8988T (cell line): ENCODE measurements around the gene SMYD3.
A peak's percentile ranks its signal among the peaks of the same experiment; 100 is the strongest.

Experiments used
- DNase-seq: peaks from one replicate; pipeline ENCODE4 v3.0.0; 2011

SMYD3 gene

DNA sequence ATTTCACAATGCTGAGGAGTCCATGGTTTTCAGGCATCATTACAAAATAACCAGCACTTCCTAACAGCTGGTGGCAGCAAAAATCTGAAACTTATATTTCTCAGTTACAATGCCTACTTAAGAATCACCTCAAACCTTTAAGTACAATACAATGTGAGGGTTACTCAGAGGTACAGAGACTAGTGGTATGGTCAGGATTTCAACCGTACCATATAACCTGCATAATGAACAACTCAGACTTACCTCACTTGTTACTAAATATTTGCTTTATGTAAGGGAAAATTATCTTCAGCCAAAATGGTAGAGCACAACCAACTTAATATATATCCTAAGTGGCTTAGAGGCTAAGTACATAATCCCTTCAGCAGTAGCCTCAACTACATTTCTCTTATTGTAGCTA is 344.5 kb downstream of the SMYD3 start:
- no peak for DNase-seq

GRCh38 chr1:246161626-246162025 is 345.5 kb downstream of the SMYD3 start:
- no peak for DNase-seq

- DNase-seq: no peak
Measured at GRCh38 chr1:246160905-246161304, 346.2 kb downstream of the SMYD3 start.

- no peak for DNase-seq
Measured at GRCh38 chr1:246160374-246160773, 346.7 kb downstream of the SMYD3 start.

GRCh38 chr1:246159279-246160227 is 347.5 kb downstream of the SMYD3 start:
- DNase-seq: no peak

GRCh38 chr1:246158131-246158530 is 348.9 kb downstream of the SMYD3 start:
- no peak for DNase-seq

- no peak for DNase-seq
Measured at GRCh38 chr1:246157516-246157915, 349.6 kb downstream of the SMYD3 start.

DNA sequence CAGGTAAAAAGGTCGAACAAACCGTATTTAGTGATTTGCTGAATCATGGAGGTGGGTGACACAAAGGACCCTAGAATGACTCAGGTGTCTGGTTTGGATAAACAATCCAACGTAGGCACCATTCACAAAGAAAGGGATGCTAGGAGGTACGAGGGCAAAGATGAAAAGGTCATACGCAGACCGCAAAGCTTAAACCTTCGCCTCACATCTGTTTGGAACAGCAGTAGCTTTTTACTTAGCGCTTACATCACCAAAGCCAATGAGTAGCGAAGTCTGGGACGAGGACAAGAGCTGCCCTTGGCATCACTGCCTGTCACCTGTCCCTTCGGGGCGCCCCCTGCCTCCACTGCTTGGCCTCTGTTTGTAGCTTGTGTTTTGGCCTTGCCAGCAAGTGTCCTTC is 350.2 kb downstream of the SMYD3 start:
- no peak for DNase-seq

DNA sequence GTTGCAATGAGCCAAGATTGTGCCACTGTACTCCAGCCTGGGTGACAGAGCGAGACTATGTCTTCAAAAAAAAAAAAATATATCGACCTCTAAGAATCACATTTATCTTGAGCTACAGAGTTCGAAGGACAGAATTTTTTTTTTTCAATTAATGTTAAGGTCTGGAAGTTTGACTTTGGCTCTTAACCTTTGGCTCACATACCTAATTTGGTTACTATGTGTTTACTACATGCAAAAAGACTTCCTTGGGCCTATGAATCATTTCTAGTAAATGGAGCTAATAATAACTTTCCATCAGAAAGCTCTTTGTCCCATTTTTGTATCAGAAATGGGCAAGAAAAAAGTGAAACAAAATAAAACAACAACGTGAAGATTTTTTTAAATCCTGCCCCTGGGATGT is 351.2 kb downstream of the SMYD3 start:
- no peak for DNase-seq

DNA sequence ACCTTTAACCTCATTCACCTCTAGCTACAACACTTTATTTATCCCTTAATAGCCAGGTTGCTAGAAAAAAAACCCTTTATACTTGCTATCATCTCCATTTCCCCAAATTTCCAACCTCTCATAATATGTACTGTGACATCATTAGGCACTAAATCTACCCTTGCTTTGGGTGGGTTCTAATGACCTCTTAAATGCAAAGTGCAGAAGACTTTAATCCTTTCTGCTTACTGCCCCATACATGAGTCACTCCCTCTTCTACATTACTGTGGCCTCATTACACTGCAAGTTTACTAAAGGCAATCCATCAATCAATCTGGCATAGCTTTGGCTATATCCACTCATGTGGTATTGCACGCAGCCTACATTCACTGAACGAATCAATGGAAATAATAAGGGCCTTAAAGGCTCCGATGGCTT is 353.3 kb downstream of the SMYD3 start:
- DNase-seq: no peak

GRCh38 chr1:246152986-246153431 is 354.1 kb downstream of the SMYD3 start:
- DNase-seq: no peak

DNA sequence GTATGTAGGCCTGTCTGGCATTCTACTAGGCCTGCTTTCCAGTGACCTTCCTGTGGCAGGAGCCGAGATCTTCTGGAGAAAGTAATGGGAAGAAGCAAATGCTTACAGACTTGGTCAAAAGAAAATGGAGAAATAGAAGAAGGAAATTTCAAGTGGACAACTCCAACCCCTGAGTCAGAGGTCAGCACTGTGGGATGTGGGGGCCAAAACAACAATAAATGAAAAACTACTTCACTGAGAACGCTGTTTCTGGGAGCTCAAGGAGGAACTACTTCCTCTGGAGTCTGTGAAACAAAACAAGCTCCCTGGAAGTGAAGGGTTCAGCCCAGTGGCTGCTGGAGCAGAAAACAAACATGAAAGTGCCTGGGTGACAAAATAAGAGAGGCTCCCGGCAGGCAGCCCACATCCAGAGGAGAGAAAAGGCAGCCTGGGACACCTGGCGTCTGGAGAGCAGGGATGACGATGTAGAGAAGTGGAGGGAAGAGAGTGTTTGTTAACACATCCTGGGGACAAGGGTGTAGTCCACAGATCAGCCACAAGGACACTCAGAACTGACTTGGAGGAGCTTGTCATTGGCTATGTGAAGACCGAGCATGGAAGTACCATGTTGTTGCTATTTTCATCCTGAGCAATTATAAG is 355.2 kb downstream of the SMYD3 start:
- no peak for DNase-seq

DNA sequence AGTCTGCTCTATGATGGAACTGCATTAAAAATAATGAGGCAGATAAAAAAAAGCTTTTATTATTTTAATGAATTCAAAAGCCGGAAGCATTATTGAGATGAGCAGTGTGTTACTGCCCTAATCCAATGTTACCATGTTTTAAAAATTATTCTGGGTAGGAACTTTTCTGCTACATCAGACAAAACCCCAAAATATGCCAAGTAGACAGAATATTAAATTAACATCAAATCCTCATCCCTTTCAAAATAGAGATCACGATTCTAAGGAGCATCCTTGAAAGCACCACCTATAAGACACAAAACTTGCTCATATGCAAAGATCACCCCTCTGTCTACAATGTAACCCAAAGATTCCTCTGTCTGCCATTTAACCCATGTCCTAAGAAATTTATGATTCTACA is 357.5 kb downstream of the SMYD3 start:
- DNase-seq: no peak

GRCh38 chr1:246147524-246148461 is 359.3 kb downstream of the SMYD3 start:
- no peak for DNase-seq

DNA sequence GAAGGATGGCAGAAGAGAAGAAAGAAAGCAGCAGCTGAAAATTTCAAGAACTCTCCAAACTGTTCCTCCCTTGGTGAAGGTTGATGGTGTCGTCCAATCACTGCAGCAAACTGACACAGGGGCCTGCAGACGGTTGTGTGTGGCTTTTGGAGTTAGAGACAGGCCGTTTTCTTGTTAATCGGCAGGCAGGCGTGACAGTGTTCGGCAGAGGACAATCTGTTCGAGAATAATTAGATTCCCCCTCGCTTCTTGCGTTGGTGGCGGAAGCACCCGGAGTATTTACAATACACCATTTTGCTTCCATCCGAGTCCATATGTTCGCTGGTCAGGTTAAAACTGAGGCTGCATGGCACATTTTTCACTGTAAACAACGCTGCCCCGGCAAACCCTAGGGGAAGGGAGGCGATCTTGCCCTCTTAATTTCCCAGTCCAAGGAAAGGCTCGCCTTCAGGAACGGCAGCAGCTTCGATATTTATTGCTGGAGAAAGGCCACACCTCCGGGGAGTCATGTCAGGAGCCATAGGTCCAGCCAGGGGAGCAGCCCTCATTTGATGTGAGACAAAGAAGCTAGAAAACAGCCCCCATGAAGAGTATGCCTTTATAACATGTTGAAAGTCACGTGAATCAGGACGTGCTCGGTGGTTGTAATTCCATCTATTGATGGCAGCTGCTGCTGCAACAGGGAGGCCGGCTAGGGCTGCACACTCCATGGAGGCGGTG is 360.1 kb downstream of the SMYD3 start:
- DNase-seq: no peak

DNA sequence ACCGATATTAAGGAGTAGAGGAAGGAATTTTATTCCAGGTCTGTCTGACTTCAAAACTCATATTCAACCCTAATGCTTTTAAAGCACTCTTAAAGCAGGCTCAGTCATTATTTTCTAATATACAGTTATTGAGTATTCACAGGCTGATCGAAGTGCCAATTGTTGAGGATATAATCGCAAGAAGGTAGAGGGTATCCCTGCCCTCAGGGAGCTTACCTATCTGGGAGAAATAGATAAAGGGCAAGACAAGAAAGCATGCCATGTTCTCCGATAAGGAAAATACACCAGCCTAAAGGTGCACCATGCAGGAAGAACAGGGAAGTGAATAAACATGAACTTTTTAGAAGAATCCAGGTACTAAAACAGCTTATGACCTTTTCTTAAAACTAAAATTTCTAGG is 361.2 kb downstream of the SMYD3 start:
- DNase-seq: no peak

- DNase-seq: no peak
Measured at GRCh38 chr1:246144931-246145330, 362.1 kb downstream of the SMYD3 start.

DNA sequence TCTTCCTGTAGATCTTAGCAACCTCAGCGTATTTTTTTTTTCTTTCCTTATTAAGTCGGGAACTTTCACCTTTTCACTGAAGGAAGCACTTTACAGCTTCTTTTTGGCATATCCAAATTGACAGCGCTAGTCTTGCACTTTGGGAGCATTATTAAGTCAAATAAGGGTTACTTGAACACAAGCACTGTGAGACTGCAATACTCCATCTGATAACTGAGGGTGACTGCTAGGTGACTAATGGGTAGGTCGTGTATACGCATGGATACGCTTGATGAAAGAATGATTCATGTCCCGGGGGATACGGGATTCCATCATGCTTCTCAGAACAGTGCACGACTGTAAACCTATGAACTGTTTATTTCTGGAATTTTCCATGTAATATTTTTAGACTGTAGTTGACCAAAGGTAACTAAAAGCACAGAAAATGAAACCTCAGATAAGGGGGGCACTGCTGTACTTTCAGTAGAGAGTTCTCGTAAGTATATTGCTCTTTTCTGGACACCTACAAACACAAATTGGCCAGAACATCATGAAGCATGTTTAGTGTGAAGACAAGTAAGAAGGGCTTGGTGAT is 364.7 kb downstream of the SMYD3 start:
- peak; percentile 34 for DNase-seq

DNA sequence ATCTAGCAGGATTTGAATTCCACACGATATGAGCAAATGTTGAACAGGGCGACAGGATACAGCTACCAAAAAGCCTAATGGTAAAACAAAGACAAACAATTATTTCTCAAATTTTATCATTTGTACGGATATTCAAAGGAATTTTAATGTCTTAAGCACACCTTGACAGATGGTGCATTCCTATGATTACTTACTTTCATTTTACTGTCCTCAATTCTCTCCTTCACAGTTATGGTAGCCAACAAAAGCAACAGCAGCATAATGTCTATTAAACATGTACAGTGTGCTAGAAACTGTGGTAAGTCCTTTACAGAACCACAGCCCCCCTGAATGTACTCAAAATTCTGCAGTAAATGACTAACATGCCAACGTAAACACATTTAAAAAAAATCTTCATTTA is 365.8 kb downstream of the SMYD3 start:
- no peak for DNase-seq

DNA sequence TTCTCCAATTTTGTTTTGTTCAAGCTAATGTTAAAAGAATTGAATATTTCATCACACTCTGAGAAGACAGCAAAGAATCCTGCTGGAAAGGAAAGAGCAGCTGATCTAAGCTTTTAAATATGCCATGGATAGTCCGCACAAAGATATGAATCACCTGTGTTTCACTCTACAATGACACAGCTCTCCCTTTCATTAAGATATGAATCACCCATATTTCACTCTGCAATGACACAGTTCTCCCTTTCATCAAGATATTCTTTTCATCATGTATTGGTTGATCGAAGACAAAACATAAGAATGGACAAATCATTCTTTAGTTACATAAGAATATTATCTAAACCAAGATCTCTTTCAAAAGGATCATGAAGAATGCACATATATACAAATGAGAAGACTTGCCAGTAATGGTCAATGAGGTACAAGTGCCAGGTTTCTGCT is 367.3 kb downstream of the SMYD3 start:
- DNase-seq: peak; percentile 20

- DNase-seq: no peak
Measured at GRCh38 chr1:246138781-246139180, 368.3 kb downstream of the SMYD3 start.

DNA sequence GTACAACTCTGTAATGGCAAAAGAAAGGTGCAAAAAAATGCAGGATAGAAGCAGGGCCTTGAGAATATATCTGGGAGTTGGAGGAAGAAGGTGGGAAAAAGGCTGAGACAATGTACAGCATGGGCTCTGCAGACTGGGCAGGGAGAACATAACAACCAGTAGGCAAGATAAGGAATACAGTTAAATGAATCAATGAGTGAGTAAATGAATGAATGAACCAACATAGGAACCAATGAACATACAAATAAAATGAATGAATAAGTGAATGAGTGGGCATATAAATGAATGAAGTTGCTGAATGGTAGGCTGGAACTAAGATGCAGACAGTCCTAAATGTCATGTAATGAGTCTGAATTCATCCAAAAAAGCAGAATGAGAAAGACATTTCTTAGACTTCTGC is 370.6 kb downstream of the SMYD3 start:
- no peak for DNase-seq
